NCI-H82 (cell line): Measurements from ENCODE around the gene GRAP.

Experiments
- DNase-seq: peaks from one replicate; lab custom pipeline; 2025; lab: John Stamatoyannopoulos, UW

The GRAP gene

GRCh38 chr17:18984273-18985114 lies 62.3 kb downstream of the GRAP start:
- DNase-seq, result no peak

GRCh38 chr17:18981642-18982424 lies 64.9 kb downstream of the GRAP start:
- DNase-seq, result no peak

- no peak for DNase-seq
Observed at GRCh38 chr17:18981335-18981641, 65.5 kb downstream of the GRAP start.

- no peak for DNase-seq
Observed at GRCh38 chr17:18980682-18981334, 65.9 kb downstream of the GRAP start.

- DNase-seq, result no peak
Observed at GRCh38 chr17:18978655-18979054, 68.1 kb downstream of the GRAP start.

GRCh38 chr17:18978050-18978449 lies 68.7 kb downstream of the GRAP start:
- no peak for DNase-seq

GRCh38 chr17:18977646-18978045 lies 69.1 kb downstream of the GRAP start:
- DNase-seq, result no peak

GRCh38 chr17:18977021-18977420 lies 69.7 kb downstream of the GRAP start:
- DNase-seq, result no peak

GRCh38 chr17:18976201-18976600 lies 70.6 kb downstream of the GRAP start:
- no peak for DNase-seq

GRCh38 chr17:18975597-18975996 lies 71.2 kb downstream of the GRAP start:
- DNase-seq, result no peak

- DNase-seq, result no peak
Observed at GRCh38 chr17:18974407-18975149, 72.2 kb downstream of the GRAP start.

GRCh38 chr17:18971801-18972200 lies 75.0 kb downstream of the GRAP start:
- DNase-seq, result no peak
